K562 (cell line): ENCODE data around the gene NTM. TPM values are rescaled to one million over a fixed set of nuclear protein-coding genes. Genes with fewer than 3 reads are reported as not detected.

Experiments used
- ATAC-seq: fragments of 200-7000 bp; cut with Tn5 transposase; 3 replicates; pipeline ENCODE4 v1.9.1; 2020; ENCODE audit warnings: moderate library complexity
- BruUV-seq: library from RNA; stranded (reverse); fragments of 400-500 nt; replicated peaks from 2 replicates; lab custom pipeline; 2021; lab: Mats Ljungman, UMichigan
- CTCF ChIA-PET: fragments of 300-600 bp; formaldehyde crosslinking; extraction: SDS; loops from one replicate; lab custom pipeline; 2021; ENCODE audit warnings: low intra/inter-chr PET ratio; lab: Yijun Ruan, JAX
- POLR2A ChIA-PET: fragments of 300-600, 350-650 bp; sonication (Branson Sonifier 250); formaldehyde crosslinking; extraction: SDS; loops from one replicate; lab custom pipeline; 2021; ENCODE audit warnings: antibody characterized with exemption, inconsistent platforms; lab: Yijun Ruan, JAX
- DNase-seq, 4 experiments: peaks; one replicate each; pipeline versions ENCODE4 v3.0.0 to v3.0.0-alpha.2; 2011 to 2018; ENCODE audit warnings: low spot score in 3 of 4, mixed read lengths in 3 of 4; ENCODE audit errors: extremely low read depth in 1 of 4
- FAIRE-seq: peaks from 2 replicates; lab custom pipeline; 2011; peaks lifted over from hg19 to GRCh38; lab: Jason Lieb, UNC
- H2AFZ ChIP-seq: 2 replicates; pipeline ENCODE4 v1.6.0; 2011; ENCODE audit warnings: low read depth, low read length, control low read depth, inconsistent platforms
- H3K27ac ChIP-seq: fragments of 200-600 bp; 3 replicates; pipeline ENCODE4 v1.8.0; 2011; ENCODE audit warnings: low read depth, mild to moderate bottlenecking, control low read depth, inconsistent platforms, low read length, moderate library complexity, mixed read lengths; ENCODE audit errors: extremely low read depth
- H3K27me3 ChIP-seq, 2 experiments: fragments of 300-600 bp in 1 of 2; 2 replicates in 1 of 2; 3 replicates in 1 of 2; pipeline versions ENCODE4 v1.6.0 to v1.8.0; 2011; ENCODE audit warnings: inconsistent platforms in 2 of 2, low read length in 2 of 2, mild to moderate bottlenecking in 1 of 2, mixed read lengths in 1 of 2, moderate library complexity in 1 of 2; ENCODE audit not compliant: control insufficient read depth in 2 of 2, insufficient read depth in 2 of 2
- H3K36me3 ChIP-seq: fragments of 300-600 bp; 3 replicates; pipeline ENCODE4 v1.8.0; 2011; ENCODE audit warnings: mild to moderate bottlenecking, low read length, inconsistent platforms; ENCODE audit not compliant: control insufficient read depth, insufficient read depth
- H3K4me1 ChIP-seq, 2 experiments: fragments of 200-600 bp in 1 of 2; replicated peaks in 1 of 2; 2 replicates in 1 of 2; 3 replicates in 1 of 2; pipeline versions ENCODE4 v1.5.1 to v1.8.0; 2011; ENCODE audit warnings: inconsistent platforms in 2 of 2, low read length in 2 of 2, mild to moderate bottlenecking in 1 of 2, mixed read lengths in 1 of 2, moderate library complexity in 1 of 2; ENCODE audit not compliant: control insufficient read depth in 2 of 2, insufficient read depth in 2 of 2
- H3K4me2 ChIP-seq: 2 replicates; pipeline ENCODE4 v1.6.1; 2011; ENCODE audit warnings: low read length, control low read depth, inconsistent platforms, mixed read lengths; ENCODE audit not compliant: insufficient read depth
- H3K4me3 ChIP-seq: fragments of 200-600 bp; sonication (generic), shearing (Covaris generic); 2 replicates; pipeline ENCODE4 v1.5.1; 2016; ENCODE audit warnings: control low read depth, inconsistent platforms
- H3K79me2 ChIP-seq: fragments of 200-600 bp; 3 replicates; pipeline ENCODE4 v1.8.0; 2011; ENCODE audit warnings: low read length, inconsistent platforms; ENCODE audit not compliant: control insufficient read depth, insufficient read depth
- H3K9ac ChIP-seq, 2 experiments: 2 replicates each; pipeline versions ENCODE4 v1.6.0 to v1.6.1; 2011; ENCODE audit warnings: low read depth in 2 of 2, low read length in 2 of 2, control low read depth in 1 of 2, inconsistent platforms in 1 of 2, mild to moderate bottlenecking in 1 of 2, mixed read lengths in 1 of 2; ENCODE audit not compliant: insufficient read depth in 1 of 2
- H3K9me1 ChIP-seq: one replicate; pipeline ENCODE4 v1.6.0; 2011; ENCODE audit warnings: inconsistent platforms, mild to moderate bottlenecking, low read length, moderate library complexity; ENCODE audit not compliant: control insufficient read depth, insufficient read depth
- H3K9me3 ChIP-seq: replicated peaks from 2 replicates; pipeline ENCODE4 v1.5.1; 2011; ENCODE audit warnings: low read depth, low read length, inconsistent platforms; ENCODE audit not compliant: control insufficient read depth, insufficient read depth
- H4K20me1 ChIP-seq: replicated peaks from 2 replicates; pipeline ENCODE4 v1.6.1; 2011; ENCODE audit warnings: low read length, inconsistent platforms, mixed read lengths; ENCODE audit not compliant: control insufficient read depth, insufficient read depth
- RBBP5 ChIP-seq: fragments of 200-600 bp; sonication (generic); IDR thresholded peaks from 2 replicates; pipeline ENCODE4 v1.6.1; 2012; ENCODE audit warnings: borderline replicate concordance, mild to moderate bottlenecking, low read length, control low read depth, inconsistent platforms; ENCODE audit not compliant: insufficient read depth, poor library complexity, severe bottlenecking
- ZNF589 ChIP-seq: fragments of 200-800 bp; sonication (Bioruptor generic); IDR thresholded peaks from 2 replicates; pipeline ENCODE4 v1.6.1; 2016; ENCODE audit warnings: low read depth, missing genetic modification characterization, missing compliant biosample characterization
- WGBS: fragments of 100-300 bp; shearing (Covaris generic); methylation state at CpG from one replicate; pipeline ENCODE4 v1.1.6; 2016; ENCODE audit warnings: low coverage, mixed read lengths; ENCODE audit not compliant: insufficient coverage; ENCODE audit errors: missing lambda C conversion rate; 5-methylcytosine and 5-hydroxymethylcytosine counted together
- in situ Hi-C: fragments of 300-500 bp; cut with MboI; formaldehyde crosslinking; loops from 4 replicates; pipeline ENCODE4 v1.15.0; 2018; ENCODE audit warnings: inconsistent platforms, mixed read lengths
- intact Hi-C: fragments of 100-400 bp; cut with micrococcal nuclease; formaldehyde crosslinking; loops from 2 replicates; pipeline ENCODE4 v1.14.2; 2022
- polyA plus RNA-seq, 8 experiments: library from polyadenylated mRNA; depleted of rRNA in 4 of 8; stranded (reverse) in 5 of 8; unstranded in 3 of 8; fragments of >200 nt; fragmentation: Nextera tagmentation in 2 of 8; fragmentation: Illumina TruSeq in 1 of 8; extraction: Ambion mirVana in 2 of 8; extraction: Trizol in 1 of 8; gene quantifications; 2 replicates each; pipeline versions ENCODE4 v1.2.1 to v1.2.3, GENCODE V29; 2011 to 2014; ENCODE audit warnings: inconsistent platforms in 1 of 8, missing spikeins in 1 of 8
- total RNA-seq, 7 experiments: library from RNA; depleted of rRNA in 6 of 7; stranded (reverse); fragments of >200 nt in 6 of 7; fragmentation: Illumina TruSeq in 2 of 7; extraction: Trizol in 2 of 7; gene quantifications; 2 replicates each; pipeline versions ENCODE4 v1.2.1 to v1.2.3, GENCODE V29; 2011 to 2021; ENCODE audit warnings: low replicate concordance in 1 of 7
- TF ChIP-seq, protein P1 (sequence below), 2 experiments: IDR thresholded peaks in 1 of 2; conservative IDR thresholded peaks in 1 of 2; 2 replicates each; pipeline ENCODE4 v1.6.1; 2016; ENCODE audit warnings: low read depth in 2 of 2, mild to moderate bottlenecking in 1 of 2, missing compliant biosample characterization in 1 of 2, missing genetic modification characterization in 1 of 2, moderate library complexity in 1 of 2

The NTM gene
- total and polyA plus RNA-seq, 9 of the 15 experiments (the other 6 are each of a cell fraction or from before 2014, with no cell fraction given) = not detected

DNA sequence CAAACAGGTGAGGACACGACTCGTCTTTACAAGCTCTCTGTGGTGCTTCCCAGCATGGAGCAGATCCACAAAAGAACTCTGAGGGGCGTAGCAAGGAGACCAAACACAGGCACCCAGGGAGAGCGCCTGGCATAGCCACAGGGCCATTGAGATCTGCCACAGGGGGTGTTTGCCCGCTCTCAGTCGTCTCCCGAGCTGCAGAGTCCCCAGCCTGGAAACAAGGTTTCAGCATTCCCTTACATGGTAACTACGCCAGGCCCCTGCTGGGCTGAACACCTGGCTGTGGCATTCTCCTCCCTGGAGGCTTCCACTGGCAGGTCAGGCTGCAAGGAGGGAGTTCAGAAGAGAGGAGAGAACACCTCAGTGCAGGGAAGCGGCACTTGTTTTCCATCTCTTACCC is 962.1 kb downstream of the NTM start:
- no peaks in the 10 kb centered on the region for H3K4me1 ChIP-seq
- H3K27me3 ChIP-seq = no peaks in the 10 kb centered on the region
- in situ Hi-C loops (no loop called here), intact Hi-C loops (no loop called here)
- H3K4me3 ChIP-seq = no peak overlapping the region
- ChIA-PET CTCF (no interaction called here), POLR2A (no interaction called here)
- no peaks in the 10 kb centered on the region for H3K79me2 ChIP-seq
- no peak for ATAC-seq
- H3K9me3 ChIP-seq = no peaks in the 10 kb centered on the region
- H3K9ac ChIP-seq = no peak overlapping the region
- no peak for FAIRE-seq
- no TSS peak for BruUV-seq
- H3K36me3 ChIP-seq = no peaks in the 10 kb centered on the region
- DNase-seq = no peak
- no peak overlapping the region for H2AFZ ChIP-seq
- 0% methylated on average over 7 of the region's 9 CpGs for WGBS
- no peaks in the 10 kb centered on the region for H4K20me1 ChIP-seq
- H3K9me1 ChIP-seq = no peaks in the 10 kb centered on the region
- no peak overlapping the region for H3K27ac ChIP-seq
- H3K4me2 ChIP-seq = no peak overlapping the region
- TF ChIP-seq ZNF589 (CRISPR knock-in tag) (no peak), RBBP5 (no peak)
- TF ChIP-seq, protein P1, sequence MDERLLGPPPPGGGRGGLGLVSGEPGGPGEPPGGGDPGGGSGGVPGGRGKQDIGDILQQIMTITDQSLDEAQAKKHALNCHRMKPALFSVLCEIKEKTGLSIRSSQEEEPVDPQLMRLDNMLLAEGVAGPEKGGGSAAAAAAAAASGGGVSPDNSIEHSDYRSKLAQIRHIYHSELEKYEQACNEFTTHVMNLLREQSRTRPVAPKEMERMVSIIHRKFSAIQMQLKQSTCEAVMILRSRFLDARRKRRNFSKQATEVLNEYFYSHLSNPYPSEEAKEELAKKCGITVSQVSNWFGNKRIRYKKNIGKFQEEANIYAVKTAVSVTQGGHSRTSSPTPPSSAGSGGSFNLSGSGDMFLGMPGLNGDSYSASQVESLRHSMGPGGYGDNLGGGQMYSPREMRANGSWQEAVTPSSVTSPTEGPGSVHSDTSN (CRISPR knock-in tag; IDR thresholded peaks at IDR 0.05; ENCODE audit: low read depth) = no peak
- TF ChIP-seq, protein P1 (tag; conservative IDR thresholded peaks at IDR 0.05; ENCODE audit: low read depth) = no peak
